SK-N-SH (cell line): ENCODE results near the gene PDLIM5. TPM values are rescaled to one million over a fixed set of nuclear protein-coding genes. Genes with fewer than 3 reads are reported as not detected.
A peak's percentile ranks its signal among the peaks of the same experiment; 100 is the strongest.

Experiments
- CTCF ChIA-PET: fragments of 300-600, 350-600 bp; formaldehyde crosslinking; extraction: SDS; loops from one replicate; lab custom pipeline; 2021; lab: Yijun Ruan, JAX
- POLR2A ChIA-PET: fragments of 350-600 bp; sonication (Branson Sonifier 250); formaldehyde crosslinking; extraction: SDS; loops from one replicate; lab custom pipeline; 2020; ENCODE audit warnings: antibody characterized with exemption, inconsistent platforms; lab: Yijun Ruan, JAX
- DNase-seq: peaks from one replicate; pipeline ENCODE4 v3.0.0; 2012
- H2AFZ ChIP-seq: fragments of 200-600 bp; sonication (generic); 2 replicates; pipeline ENCODE4 v1.8.1; 2016; ENCODE audit warnings: antibody characterized with exemption, mild to moderate bottlenecking, low read depth
- H3F3A ChIP-seq: fragments of 200-600 bp; sonication (generic); replicated peaks from 2 replicates; pipeline ENCODE3; 2016; ENCODE audit warnings: antibody characterized with exemption, mild to moderate bottlenecking; ENCODE audit not compliant: insufficient read depth
- H3K27ac ChIP-seq, 2 experiments: fragments of 200-500 bp in 1 of 2; fragments of 200-600 bp in 1 of 2; sonication (Bioruptor generic) in 1 of 2; sonication (generic), shearing (Covaris generic) in 1 of 2; 2 replicates each; pipeline versions ENCODE4 v1.5.1 to v1.6.1; 2014 to 2016; ENCODE audit warnings: low read depth in 2 of 2, inconsistent platforms in 1 of 2, low read length in 1 of 2, mild to moderate bottlenecking in 1 of 2, mixed read lengths in 1 of 2
- H3K27me3 ChIP-seq: fragments of 200-600 bp; sonication (generic), shearing (Covaris generic); 2 replicates; pipeline ENCODE4 v1.6.1; 2016; ENCODE audit warnings: mixed run types; ENCODE audit not compliant: insufficient read depth
- H3K36me3 ChIP-seq, 2 experiments: fragments of 200-500 bp in 1 of 2; fragments of 200-600 bp in 1 of 2; sonication (Bioruptor generic) in 1 of 2; sonication (generic) in 1 of 2; replicated peaks in 1 of 2; 2 replicates each; pipeline versions ENCODE3 to v1.5.1; 2014 to 2016; ENCODE audit warnings: low read length in 1 of 2, mild to moderate bottlenecking in 1 of 2; ENCODE audit not compliant: insufficient read depth in 2 of 2, control insufficient read depth in 1 of 2
- H3K4me1 ChIP-seq, 2 experiments: fragments of 200-500 bp in 1 of 2; fragments of 200-600 bp in 1 of 2; sonication (Bioruptor generic) in 1 of 2; sonication (generic), shearing (Covaris generic) in 1 of 2; 2 replicates each; pipeline versions ENCODE4 v1.5.1 to v1.6.1; 2014 to 2016; ENCODE audit warnings: low read depth in 1 of 2, low read length in 1 of 2, mixed run types in 1 of 2; ENCODE audit not compliant: insufficient read depth in 2 of 2, control insufficient read depth in 1 of 2
- H3K4me2 ChIP-seq: fragments of 200-600 bp; sonication (generic), shearing (Covaris generic); 2 replicates; pipeline ENCODE4 v1.6.1; 2017; ENCODE audit warnings: mixed run types
- H3K4me3 ChIP-seq, 2 experiments: fragments of 200-500 bp in 1 of 2; fragments of 200-600 bp in 1 of 2; sonication (Bioruptor generic) in 1 of 2; sonication (generic), shearing (Covaris generic) in 1 of 2; 2 replicates each; pipeline versions ENCODE4 v1.5.1 to v1.8.1; 2014 to 2016; ENCODE audit warnings: low read depth in 2 of 2, inconsistent platforms in 1 of 2, low read length in 1 of 2, mild to moderate bottlenecking in 1 of 2, mixed read lengths in 1 of 2, moderate library complexity in 1 of 2
- H3K79me2 ChIP-seq: fragments of 200-600 bp; sonication (generic); 2 replicates; pipeline ENCODE4 v1.8.1; 2017; ENCODE audit warnings: mild to moderate bottlenecking; ENCODE audit not compliant: insufficient read depth
- H3K9ac ChIP-seq: fragments of 200-600 bp; sonication (generic); 2 replicates; pipeline ENCODE4 v1.6.1; 2017; ENCODE audit warnings: mixed run types
- H3K9me2 ChIP-seq: fragments of 200-600 bp; sonication (generic); 2 replicates; pipeline ENCODE4 v1.6.1; 2017; ENCODE audit warnings: mixed run types
- H3K9me3 ChIP-seq: fragments of 200-600 bp; sonication (generic); 2 replicates; pipeline ENCODE4 v1.6.1; 2017; ENCODE audit warnings: mixed run types, mild to moderate bottlenecking, moderate library complexity
- H4K20me1 ChIP-seq: fragments of 200-600 bp; sonication (generic); 2 replicates; pipeline ENCODE4 v1.6.1; 2017; ENCODE audit warnings: mild to moderate bottlenecking, mixed run types; ENCODE audit not compliant: insufficient read depth
- FOSL2 ChIP-seq: IDR thresholded peaks from 2 replicates; pipeline ENCODE4 v1.4.0; 2012; ENCODE audit warnings: low read depth, mild to moderate bottlenecking, moderate library complexity, borderline replicate concordance
- FOXM1 ChIP-seq: IDR thresholded peaks from 2 replicates; pipeline ENCODE4 v1.4.0; 2012; ENCODE audit warnings: low read depth, mild to moderate bottlenecking
- GABPA ChIP-seq: IDR thresholded peaks from 2 replicates; pipeline ENCODE4 v1.4.0; 2012; ENCODE audit warnings: low read depth, mild to moderate bottlenecking
- GATA2 ChIP-seq: sonication (generic); formaldehyde crosslinking; IDR thresholded peaks from 2 replicates; pipeline ENCODE4 v1.5.0; 2020; ENCODE audit warnings: mild to moderate bottlenecking, missing genetic modification reagents
- JUND ChIP-seq: IDR thresholded peaks from 2 replicates; pipeline ENCODE4 v1.4.0; 2012
- MAX ChIP-seq: IDR thresholded peaks from 2 replicates; pipeline ENCODE4 v1.4.0; 2012; ENCODE audit warnings: low read depth
- MXI1 ChIP-seq: IDR thresholded peaks from 2 replicates; pipeline ENCODE4 v1.6.1; 2012; ENCODE audit warnings: mild to moderate bottlenecking, low read depth, low read length, improper control_type of control experiment
- POLR2AphosphoS5 ChIP-seq: IDR thresholded peaks from 2 replicates; pipeline ENCODE4 v1.6.1; 2012; ENCODE audit warnings: low read depth, low read length
- REST ChIP-seq: IDR thresholded peaks from 2 replicates; pipeline ENCODE4 v1.6.1; 2012; ENCODE audit warnings: mild to moderate bottlenecking, low read depth, low read length, moderate library complexity
- RFX5 ChIP-seq: IDR thresholded peaks from 2 replicates; pipeline ENCODE4 v1.6.1; 2012; ENCODE audit warnings: mild to moderate bottlenecking, improper control_type of control experiment, low read length
- RXRA ChIP-seq: IDR thresholded peaks from 2 replicates; pipeline ENCODE4 v1.4.0; 2012; ENCODE audit warnings: low read depth, mild to moderate bottlenecking, borderline replicate concordance
- SMC3 ChIP-seq: IDR thresholded peaks from 2 replicates; pipeline ENCODE4 v1.6.1; 2012; ENCODE audit warnings: low read depth, low read length, improper control_type of control experiment
- TAF1 ChIP-seq: IDR thresholded peaks from 2 replicates; pipeline ENCODE4 v1.6.1; 2012; ENCODE audit warnings: low read depth, mild to moderate bottlenecking, low read length, moderate library complexity, borderline replicate concordance
- TCF12 ChIP-seq: IDR thresholded peaks from 2 replicates; pipeline ENCODE4 v1.4.0; 2012
- YY1 ChIP-seq: IDR thresholded peaks from 2 replicates; pipeline ENCODE4 v1.4.0; 2012; ENCODE audit warnings: low read depth, mild to moderate bottlenecking
- ZBTB33 ChIP-seq: IDR thresholded peaks from 2 replicates; pipeline ENCODE4 v1.4.0; 2012; ENCODE audit warnings: low read depth, borderline replicate concordance
- WGBS: methylation state at CpG from one replicate; pipeline ENCODE4 v1.1.6; 2017; ENCODE audit warnings: low lambda C conversion rate; 5-methylcytosine and 5-hydroxymethylcytosine counted together
- polyA plus RNA-seq, 3 experiments: library from polyadenylated mRNA; depleted of rRNA; stranded (reverse); fragments of >200 nt; gene quantifications; 2 replicates each; pipeline ENCODE4 v1.2.3, GENCODE V29; 2012
- TF ChIP-seq, protein P1 (sequence below): fragments of 200-600 bp; sonication (generic); IDR thresholded peaks from 2 replicates; pipeline ENCODE4 v1.6.1; 2017; ENCODE audit warnings: antibody characterized with exemption, mild to moderate bottlenecking, moderate library complexity

Gene PDLIM5
- polyA plus RNA-seq, 1 of the 3 experiments (the other 2 are of a cell fraction), result 36.7 TPM

DNA sequence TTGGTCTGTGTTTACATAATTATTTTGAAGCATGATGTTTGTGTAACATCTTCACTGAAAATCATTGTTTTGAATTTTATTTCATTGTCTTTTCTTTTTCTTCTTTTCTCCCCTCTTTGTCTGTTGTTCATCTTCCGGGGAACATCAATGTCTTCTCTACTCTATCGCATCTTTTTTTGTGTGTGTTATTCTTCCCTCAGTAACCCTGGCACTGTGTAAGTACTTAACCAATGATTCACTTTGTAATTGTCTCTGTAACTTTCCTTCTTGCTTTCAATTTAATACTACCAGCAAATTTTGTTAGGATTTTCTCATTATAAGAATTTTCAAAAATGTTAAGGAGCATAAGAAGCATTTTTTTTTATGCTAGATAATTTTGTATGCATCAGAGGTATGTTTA lies 130.8 kb downstream of the PDLIM5 start:
- no peak overlapping the region for H3K9ac ChIP-seq
- POLR2A ChIA-PET, result no interaction called here
- H3K9me3 ChIP-seq, result no peaks in the 10 kb centered on the region
- 84% methylated on average over 2 of the region's 2 CpGs for WGBS
- H3K79me2 ChIP-seq, result peaks cover 52% of the 10 kb centered on the region
- no peak overlapping the region for H3K4me2 ChIP-seq
- no peak overlapping the region for H3K4me3 ChIP-seq
- DNase-seq, result no peak
- CTCF ChIA-PET, result no interaction called here
- no peaks in the 10 kb centered on the region; the same call in 1 of the 2 replicates for H3K9me2 ChIP-seq
- H3K4me1 ChIP-seq, result peaks cover 4 to 30% of the 10 kb centered on the region in 2 experiments; a peak in 3 of 4 replicates
- no peak overlapping the region for H2AFZ ChIP-seq
- TF ChIP-seq RFX5, result no peak
- no peak for TF ChIP-seq GABPA
- TF ChIP-seq GATA2 (CRISPR knock-in tag), result no peak
- TF ChIP-seq FOSL2, result peak; percentile 6; the same call in 1 of the 2 replicates
- no peak for TF ChIP-seq YY1
- TF ChIP-seq MAX, result no peak
- peaks cover 6% of the 10 kb centered on the region for H3F3A ChIP-seq
- H3K27ac ChIP-seq, result peak overlapping the region in 1 of 2 experiments; percentile 59; a peak in 2 of 4 replicates
- H3K36me3 ChIP-seq, result peaks cover 0 to 61% of the 10 kb centered on the region in 2 experiments
- H3K27me3 ChIP-seq, result no peaks in the 10 kb centered on the region
- H4K20me1 ChIP-seq, result no peaks in the 10 kb centered on the region

- no peaks in the 10 kb centered on the region for H3K9me3 ChIP-seq
- H4K20me1 ChIP-seq, result no peaks in the 10 kb centered on the region
- DNase-seq, result no peak
- H3K79me2 ChIP-seq, result peaks cover 49% of the 10 kb centered on the region
- ChIA-PET CTCF (interaction anchor here (1.0 kb wide), 1 partner anchor 10 kb away, joined by 5 read pairs; no protein-coding TSS in a partner anchor), POLR2A (no interaction called here)
- peaks cover 3 to 32% of the 10 kb centered on the region in 2 experiments; a peak in 3 of 4 replicates for H3K4me1 ChIP-seq
- no peak overlapping the region for H3K4me2 ChIP-seq
- no peak overlapping the region for H3K27ac ChIP-seq
- H2AFZ ChIP-seq, result no peak overlapping the region
- WGBS, result 98% methylated on average over 3 of the region's 3 CpGs
- peaks cover 0 to 74% of the 10 kb centered on the region in 2 experiments for H3K36me3 ChIP-seq
- H3K9me2 ChIP-seq, result no peaks in the 10 kb centered on the region; the same call in 1 of the 2 replicates
- TF ChIP-seq ZBTB33 (no peak), REST (no peak), MXI1 (no peak), FOSL2 (no peak), FOXM1 (no peak), SMC3 (no peak), JUND (no peak), POLR2AphosphoS5 (no peak), MAX (no peak), RXRA (no peak), TAF1 (no peak), RFX5 (no peak), TCF12 (no peak)
- TF ChIP-seq, protein P1, sequence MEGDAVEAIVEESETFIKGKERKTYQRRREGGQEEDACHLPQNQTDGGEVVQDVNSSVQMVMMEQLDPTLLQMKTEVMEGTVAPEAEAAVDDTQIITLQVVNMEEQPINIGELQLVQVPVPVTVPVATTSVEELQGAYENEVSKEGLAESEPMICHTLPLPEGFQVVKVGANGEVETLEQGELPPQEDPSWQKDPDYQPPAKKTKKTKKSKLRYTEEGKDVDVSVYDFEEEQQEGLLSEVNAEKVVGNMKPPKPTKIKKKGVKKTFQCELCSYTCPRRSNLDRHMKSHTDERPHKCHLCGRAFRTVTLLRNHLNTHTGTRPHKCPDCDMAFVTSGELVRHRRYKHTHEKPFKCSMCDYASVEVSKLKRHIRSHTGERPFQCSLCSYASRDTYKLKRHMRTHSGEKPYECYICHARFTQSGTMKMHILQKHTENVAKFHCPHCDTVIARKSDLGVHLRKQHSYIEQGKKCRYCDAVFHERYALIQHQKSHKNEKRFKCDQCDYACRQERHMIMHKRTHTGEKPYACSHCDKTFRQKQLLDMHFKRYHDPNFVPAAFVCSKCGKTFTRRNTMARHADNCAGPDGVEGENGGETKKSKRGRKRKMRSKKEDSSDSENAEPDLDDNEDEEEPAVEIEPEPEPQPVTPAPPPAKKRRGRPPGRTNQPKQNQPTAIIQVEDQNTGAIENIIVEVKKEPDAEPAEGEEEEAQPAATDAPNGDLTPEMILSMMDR, result no peak
- peaks cover 15% of the 10 kb centered on the region for H3F3A ChIP-seq
- no peak overlapping the region for H3K9ac ChIP-seq
- no peak overlapping the region for H3K4me3 ChIP-seq
- no peaks in the 10 kb centered on the region for H3K27me3 ChIP-seq
Observed at GRCh38 chr4:94583914-94584641, 132.3 kb downstream of the PDLIM5 start.
